T1000 (cell line): Measurements from ENCODE around the gene SLC16A3.
A peak's percentile ranks its signal among the peaks of the same experiment; 100 is the strongest.
"Not testable (repeated sequence)": the region's sequence is repeated elsewhere in the genome, so short reads cannot be mapped to it uniquely, and the experiment has no call there.

Source experiments
- DNase-seq: peaks from one replicate; lab custom pipeline; 2025; ENCODE audit warnings: mixed read lengths; lab: John Stamatoyannopoulos, UW

The SLC16A3 gene

DNA sequence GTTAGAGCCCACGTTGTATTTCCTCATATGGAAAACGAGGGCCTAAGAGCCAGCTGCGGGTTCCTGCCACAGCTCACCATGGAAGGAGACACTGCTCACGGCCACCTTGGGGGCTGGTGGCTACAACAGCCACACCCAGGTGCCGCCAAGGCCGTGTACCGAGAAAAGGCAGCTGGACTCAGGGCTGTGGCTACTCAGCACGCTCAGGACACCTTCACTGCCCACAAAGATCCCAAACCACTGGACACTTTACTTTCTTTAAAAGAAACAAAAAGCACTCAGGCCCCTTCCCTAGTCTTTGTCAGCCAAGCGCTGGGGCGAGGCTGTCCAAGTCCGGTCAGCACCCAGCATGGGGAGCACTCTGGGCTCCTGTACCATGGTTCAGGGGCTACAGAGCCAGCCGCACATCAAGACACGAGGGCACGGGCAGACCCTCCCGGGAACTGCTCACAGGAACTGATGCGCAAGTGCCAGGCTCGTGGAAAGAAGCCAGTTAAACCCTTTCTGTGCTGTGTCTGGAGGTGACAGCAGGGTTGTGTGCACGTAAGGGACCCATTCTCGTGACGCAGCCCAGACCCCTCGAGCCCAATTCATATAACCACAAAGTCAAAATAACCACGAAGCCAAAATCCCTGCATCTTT is 18.5 kb downstream of the SLC16A3 start:
- no peak for DNase-seq

- DNase-seq = no peak
Observed at GRCh38 chr17:82247856-82248671, 19.2 kb downstream of the SLC16A3 start.

DNA sequence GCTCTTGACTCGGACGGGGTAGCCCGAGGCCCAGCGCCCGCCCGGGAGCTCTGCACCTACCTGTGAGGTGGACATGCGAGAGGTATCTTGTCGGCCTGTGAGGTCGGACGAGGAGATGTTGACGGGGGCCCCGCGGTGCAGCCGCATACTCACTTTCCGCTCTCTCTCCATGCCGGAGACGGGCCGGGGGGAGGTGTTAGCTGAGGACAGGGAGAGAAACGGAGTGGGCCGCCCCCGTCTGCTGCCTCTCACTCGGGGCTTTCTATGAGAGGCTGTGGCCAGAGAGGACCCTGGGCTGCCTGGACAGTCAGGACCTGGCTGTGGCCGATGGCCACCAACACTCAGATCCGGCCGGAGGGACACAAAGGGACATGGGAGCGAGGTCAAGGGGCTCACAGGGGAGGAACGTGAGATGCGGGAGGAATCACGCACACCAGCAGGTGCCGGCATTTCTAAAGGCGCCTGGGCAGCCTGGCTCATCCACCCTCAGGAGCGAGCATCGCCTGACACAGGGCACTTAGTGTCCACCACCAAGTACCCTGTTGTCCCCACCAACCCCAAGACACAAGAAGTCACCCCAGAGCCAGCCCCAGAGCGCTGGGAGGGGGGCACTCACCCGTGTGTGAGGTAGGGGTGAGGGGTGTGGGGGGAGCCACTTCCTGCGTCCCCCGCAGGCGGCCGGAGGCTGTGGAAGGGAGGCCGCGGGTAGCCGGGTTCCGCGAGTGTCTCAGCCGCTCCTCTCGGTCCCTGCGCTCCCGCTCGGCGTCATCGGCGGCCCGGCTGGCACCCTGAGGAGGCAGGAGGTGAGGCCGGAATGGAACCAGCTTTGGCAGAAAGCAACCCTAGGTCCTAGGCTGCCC is 20.2 kb downstream of the SLC16A3 start:
- no peak for DNase-seq

GRCh38 chr17:82249896-82250581 is 21.2 kb downstream of the SLC16A3 start:
- DNase-seq = no peak

- no peak for DNase-seq
Observed at GRCh38 chr17:82250868-82251500, 22.1 kb downstream of the SLC16A3 start.

DNA sequence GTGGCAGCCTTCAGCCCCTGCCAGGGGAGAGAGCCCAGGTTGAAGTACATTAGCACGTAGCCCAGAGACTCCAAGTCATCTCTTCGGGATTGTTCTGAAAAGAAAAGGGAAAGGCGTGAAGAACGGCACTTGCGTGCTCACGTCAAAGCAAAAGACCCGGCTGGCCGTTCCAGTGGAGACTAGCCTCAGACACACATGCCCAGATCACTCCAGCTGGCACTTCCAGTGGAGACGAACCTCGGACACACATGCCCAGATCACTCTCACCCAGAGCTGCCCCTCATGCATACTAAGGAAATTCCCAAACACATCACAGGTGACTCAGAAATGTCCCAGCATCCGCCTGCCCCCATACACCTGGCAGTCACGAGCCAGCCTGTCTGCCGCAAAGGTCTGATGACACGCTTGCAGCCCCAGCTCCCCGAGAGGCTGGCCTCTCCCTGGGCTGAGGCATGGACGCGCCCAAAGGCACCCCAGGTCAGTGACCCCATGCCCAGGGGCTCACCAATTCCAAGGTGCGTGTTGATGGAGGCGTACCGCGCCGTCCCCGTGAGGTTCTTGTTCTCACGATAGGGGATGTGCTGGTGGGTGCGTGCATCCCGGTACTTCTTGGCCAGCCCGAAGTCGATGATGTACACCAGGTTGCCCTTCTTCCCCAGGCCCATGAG is 23.8 kb downstream of the SLC16A3 start:
- no peak for DNase-seq

GRCh38 chr17:82253179-82253544 is 24.3 kb downstream of the SLC16A3 start:
- DNase-seq = no peak

- DNase-seq = not testable (repeated sequence)
Observed at GRCh38 chr17:82254096-82254495, 25.3 kb downstream of the SLC16A3 start.

- DNase-seq = not testable (repeated sequence)
Observed at GRCh38 chr17:82254746-82255145, 25.9 kb downstream of the SLC16A3 start.

DNA sequence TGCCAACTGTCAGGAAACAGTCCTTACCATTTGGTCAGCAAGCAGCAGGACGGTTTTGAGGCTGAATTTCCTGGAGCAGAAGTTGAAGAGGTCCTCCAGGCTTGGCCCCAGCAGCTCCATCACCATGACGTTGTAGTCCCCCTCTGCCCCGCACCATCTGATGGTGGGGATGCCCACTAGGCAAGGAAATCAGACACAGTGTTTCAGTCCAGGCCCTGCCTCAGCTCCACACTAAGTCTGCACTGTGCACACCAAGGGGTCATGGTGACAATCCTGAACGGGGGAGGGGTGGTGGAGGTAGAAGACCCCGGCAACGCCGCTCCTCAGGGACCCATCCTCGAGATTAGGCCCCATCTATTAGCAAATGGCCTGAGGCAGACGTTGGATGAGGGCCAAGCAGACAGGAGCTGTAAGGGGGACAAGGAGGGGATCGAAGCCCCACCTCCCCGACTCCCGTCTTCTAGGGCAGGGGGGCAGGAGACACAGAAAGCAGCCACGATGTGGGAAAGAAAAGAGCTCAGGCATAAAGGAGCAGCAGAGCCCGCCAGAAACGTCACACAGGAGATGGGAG is 26.6 kb downstream of the SLC16A3 start:
- no peak for DNase-seq

DNA sequence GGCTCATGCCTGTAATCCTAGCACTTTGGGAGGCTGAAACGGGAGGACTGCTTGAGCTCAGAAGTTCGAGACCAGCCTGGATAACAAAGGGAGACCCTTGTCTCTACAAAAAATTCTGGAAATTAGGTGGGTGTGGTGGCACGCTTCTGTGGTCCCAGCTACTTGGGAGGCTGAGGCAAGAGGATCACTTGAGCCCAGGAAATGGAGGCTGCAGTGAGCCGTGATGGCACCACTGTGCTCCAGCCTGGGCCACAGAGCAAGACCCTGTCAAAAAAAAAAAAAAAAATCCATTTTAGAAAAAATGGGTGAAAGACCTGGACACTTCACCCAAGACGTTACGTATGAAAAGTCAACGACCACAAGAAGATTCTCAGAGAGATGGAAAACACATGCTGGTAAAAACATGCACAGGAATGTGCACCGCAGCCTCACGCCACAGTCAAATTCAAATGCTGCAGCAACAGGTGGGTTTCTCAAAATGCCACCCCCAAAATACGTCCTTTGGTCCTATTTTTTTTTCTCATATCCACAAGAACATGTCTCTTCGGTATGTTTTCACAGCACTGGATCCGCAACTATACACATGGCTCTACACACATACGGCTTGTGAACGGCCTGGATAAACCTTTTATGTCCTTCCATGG is 27.5 kb downstream of the SLC16A3 start:
- DNase-seq = no peak

- DNase-seq = no peak
Observed at GRCh38 chr17:82257473-82257872, 28.6 kb downstream of the SLC16A3 start.

GRCh38 chr17:82258555-82258954 is 29.7 kb downstream of the SLC16A3 start:
- DNase-seq = no peak

GRCh38 chr17:82259972-82260961 is 31.4 kb downstream of the SLC16A3 start:
- not testable (repeated sequence) for DNase-seq

GRCh38 chr17:82262344-82262743 is 33.5 kb downstream of the SLC16A3 start:
- DNase-seq = no peak

DNA sequence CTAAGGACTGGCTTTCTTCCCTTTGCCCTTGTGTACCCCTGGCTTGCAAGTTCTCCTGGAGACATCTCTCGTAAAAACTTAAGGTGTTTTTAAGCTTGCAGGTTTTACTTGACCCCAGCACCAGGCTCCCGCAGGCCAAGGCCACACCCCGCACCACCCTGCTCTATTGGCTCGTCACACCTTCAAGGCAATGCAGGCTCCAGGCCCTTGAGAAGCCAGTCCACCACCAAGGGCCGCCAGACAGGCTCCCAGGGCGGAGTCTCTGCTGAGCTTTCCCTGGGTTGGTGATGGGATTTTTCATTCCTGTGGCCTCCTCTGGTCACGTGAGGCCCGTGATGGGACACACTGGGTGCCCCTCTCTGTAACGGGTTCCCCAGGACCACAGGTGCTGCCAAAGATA is 34.8 kb downstream of the SLC16A3 start:
- no peak for DNase-seq

- no peak for DNase-seq
Observed at GRCh38 chr17:82266142-82266541, 37.3 kb downstream of the SLC16A3 start.

GRCh38 chr17:82267575-82268379 is 38.9 kb downstream of the SLC16A3 start:
- peak; percentile 80 for DNase-seq
